A673 (cell line): ENCODE data around the gene FRAT1.

Experiments used
- EZH2 ChIP-seq: fragments of 200-600 bp; sonication (generic); IDR thresholded peaks from 2 replicates; pipeline ENCODE4 v1.6.1; 2017; ENCODE audit warnings: borderline replicate concordance, low read depth, mild to moderate bottlenecking, mixed read lengths, antibody characterized with exemption, low read length; ENCODE audit not compliant: poor library complexity, severe bottlenecking
- TF ChIP-seq, protein P1 (sequence below): fragments of 300-800, 200-600 bp; sonication (generic); conservative IDR thresholded peaks from 2 replicates; pipeline ENCODE4 v1.5.1; 2017; ENCODE audit warnings: low read depth, mild to moderate bottlenecking, antibody characterized with exemption, low read length, moderate library complexity, mixed read lengths

DNA sequence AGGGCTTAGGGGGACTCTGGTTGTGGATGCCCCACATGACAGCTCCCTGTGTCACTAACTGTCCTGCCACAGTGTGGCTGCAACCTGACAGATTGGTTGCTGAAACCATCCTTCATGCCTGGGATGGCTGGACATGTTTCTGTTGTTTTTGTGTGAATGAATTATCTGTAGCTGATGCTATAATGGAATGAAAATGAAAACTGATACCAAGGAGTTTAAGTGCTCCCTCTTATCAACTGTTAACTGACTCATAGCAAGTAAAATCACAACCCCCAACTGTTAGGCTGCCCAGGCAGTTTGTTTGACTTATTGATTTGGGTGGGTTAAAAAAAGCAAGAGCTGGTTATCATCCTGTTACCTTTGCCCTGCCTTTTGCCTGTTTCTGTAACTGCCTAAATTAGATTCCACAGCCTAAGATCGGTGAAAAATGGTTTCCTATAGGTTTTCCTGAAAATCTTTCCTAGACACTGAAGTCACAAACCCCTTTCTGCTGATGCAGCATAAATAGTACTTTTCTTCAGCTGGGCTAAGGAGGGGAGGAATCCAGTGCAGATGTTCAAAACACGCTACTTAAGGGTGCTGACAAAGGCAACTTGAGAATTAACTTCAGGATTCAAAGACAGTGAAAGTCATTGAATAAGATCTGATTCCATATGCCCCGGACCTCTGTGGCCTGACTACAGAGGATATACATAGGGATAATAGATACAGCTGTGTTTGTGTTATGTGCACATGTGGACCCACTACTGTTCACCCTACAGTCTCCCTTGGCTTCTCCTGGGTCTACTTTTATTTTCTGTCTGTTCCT lies 9.8 kb downstream of the FRAT1 start:
- TF ChIP-seq, protein P1, sequence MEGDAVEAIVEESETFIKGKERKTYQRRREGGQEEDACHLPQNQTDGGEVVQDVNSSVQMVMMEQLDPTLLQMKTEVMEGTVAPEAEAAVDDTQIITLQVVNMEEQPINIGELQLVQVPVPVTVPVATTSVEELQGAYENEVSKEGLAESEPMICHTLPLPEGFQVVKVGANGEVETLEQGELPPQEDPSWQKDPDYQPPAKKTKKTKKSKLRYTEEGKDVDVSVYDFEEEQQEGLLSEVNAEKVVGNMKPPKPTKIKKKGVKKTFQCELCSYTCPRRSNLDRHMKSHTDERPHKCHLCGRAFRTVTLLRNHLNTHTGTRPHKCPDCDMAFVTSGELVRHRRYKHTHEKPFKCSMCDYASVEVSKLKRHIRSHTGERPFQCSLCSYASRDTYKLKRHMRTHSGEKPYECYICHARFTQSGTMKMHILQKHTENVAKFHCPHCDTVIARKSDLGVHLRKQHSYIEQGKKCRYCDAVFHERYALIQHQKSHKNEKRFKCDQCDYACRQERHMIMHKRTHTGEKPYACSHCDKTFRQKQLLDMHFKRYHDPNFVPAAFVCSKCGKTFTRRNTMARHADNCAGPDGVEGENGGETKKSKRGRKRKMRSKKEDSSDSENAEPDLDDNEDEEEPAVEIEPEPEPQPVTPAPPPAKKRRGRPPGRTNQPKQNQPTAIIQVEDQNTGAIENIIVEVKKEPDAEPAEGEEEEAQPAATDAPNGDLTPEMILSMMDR: no peak
- no peak for TF ChIP-seq EZH2
